Right atrium auricular region (tissue), 2 donors: Measurements from ENCODE around the gene ADD2. TPM values are rescaled to one million over a fixed set of nuclear protein-coding genes. Genes with fewer than 3 reads are reported as not detected.

Experiments
- DNase-seq: peaks from one replicate; pipeline ENCODE4 v3.0.0-alpha.2; 2019; ENCODE audit warnings: low spot score
- H3K27ac ChIP-seq, 2 donors: fragments of 200-600 bp; sonication (generic); 1 replicate in 1 of 2; 2 replicates in 1 of 2; pipeline ENCODE4 v1.5.1; 2016 to 2019
- H3K27me3 ChIP-seq, 2 donors: fragments of 200-600 bp; sonication (generic); one replicate each; pipeline versions ENCODE4 v1.5.1 to v1.6.0; 2017 to 2019
- H3K36me3 ChIP-seq: fragments of 200-600 bp; sonication (generic); one replicate; pipeline ENCODE4 v1.5.1; 2016
- H3K4me1 ChIP-seq, 2 donors: fragments of 200-600 bp; sonication (generic); one replicate each; pipeline versions ENCODE4 v1.5.1 to v1.6.0; 2017 to 2019
- H3K4me3 ChIP-seq, 2 donors: fragments of 200-600 bp; sonication (generic); 1 replicate in 1 of 2; 2 replicates in 1 of 2; pipeline ENCODE4 v1.5.1; 2017 to 2019; ENCODE audit warnings: mild to moderate bottlenecking in 1 of 2, moderate library complexity in 1 of 2
- H3K9me3 ChIP-seq, 2 donors: fragments of 200-600 bp; sonication (generic); one replicate each; pipeline ENCODE4 v1.5.1; 2019
- total RNA-seq, 2 donors: library from RNA; depleted of rRNA; stranded (reverse); fragments of >200 nt; gene quantifications; one replicate each; pipeline ENCODE4 v1.1.0, GENCODE V29; 2016
- TF ChIP-seq, protein P1 (sequence below), 2 donors: fragments of 200-600 bp; sonication (generic); IDR thresholded peaks; one replicate each; pipeline ENCODE4 v1.5.1; 2019; ENCODE audit warnings: antibody characterized with exemption in 2 of 2

ADD2 gene
- total RNA-seq, 2 donors from 2014 or later = 1.1 to 1.4 TPM

DNA sequence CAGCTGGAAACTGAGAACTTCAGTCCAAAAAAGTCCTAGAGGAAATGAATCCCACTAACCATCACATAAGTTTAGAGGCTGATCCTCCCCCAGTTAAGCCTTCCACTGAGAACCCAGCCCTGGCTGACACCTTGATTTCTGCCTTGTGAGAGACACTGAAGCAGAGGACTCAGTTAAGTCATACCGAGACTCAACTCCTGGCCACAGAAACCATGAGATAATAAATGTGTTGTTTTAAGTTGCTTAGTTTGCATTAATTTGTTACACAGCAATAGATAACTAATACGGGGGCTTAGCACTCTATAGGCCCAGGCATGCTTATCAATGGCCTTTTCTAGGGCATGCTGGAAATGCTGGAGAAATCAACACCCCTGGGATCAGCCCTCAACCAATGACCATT, 3.4 kb upstream of the ADD2 start:
- Histone ChIP-seq H3K4me3 (no peak overlapping the region), H3K27me3 (peaks cover 3 to 11% of the 10 kb centered on the region in 2 donors), H3K27ac (no peak overlapping the region), H3K9me3 (no peaks in the 10 kb centered on the region), H3K36me3 (no peaks in the 10 kb centered on the region), H3K4me1 (peaks cover 0 to 13% of the 10 kb centered on the region in 2 donors)
- TF ChIP-seq, protein P1, sequence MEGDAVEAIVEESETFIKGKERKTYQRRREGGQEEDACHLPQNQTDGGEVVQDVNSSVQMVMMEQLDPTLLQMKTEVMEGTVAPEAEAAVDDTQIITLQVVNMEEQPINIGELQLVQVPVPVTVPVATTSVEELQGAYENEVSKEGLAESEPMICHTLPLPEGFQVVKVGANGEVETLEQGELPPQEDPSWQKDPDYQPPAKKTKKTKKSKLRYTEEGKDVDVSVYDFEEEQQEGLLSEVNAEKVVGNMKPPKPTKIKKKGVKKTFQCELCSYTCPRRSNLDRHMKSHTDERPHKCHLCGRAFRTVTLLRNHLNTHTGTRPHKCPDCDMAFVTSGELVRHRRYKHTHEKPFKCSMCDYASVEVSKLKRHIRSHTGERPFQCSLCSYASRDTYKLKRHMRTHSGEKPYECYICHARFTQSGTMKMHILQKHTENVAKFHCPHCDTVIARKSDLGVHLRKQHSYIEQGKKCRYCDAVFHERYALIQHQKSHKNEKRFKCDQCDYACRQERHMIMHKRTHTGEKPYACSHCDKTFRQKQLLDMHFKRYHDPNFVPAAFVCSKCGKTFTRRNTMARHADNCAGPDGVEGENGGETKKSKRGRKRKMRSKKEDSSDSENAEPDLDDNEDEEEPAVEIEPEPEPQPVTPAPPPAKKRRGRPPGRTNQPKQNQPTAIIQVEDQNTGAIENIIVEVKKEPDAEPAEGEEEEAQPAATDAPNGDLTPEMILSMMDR (IDR thresholded peaks at IDR 0.05) = no peak
- DNase-seq = no peak

DNA sequence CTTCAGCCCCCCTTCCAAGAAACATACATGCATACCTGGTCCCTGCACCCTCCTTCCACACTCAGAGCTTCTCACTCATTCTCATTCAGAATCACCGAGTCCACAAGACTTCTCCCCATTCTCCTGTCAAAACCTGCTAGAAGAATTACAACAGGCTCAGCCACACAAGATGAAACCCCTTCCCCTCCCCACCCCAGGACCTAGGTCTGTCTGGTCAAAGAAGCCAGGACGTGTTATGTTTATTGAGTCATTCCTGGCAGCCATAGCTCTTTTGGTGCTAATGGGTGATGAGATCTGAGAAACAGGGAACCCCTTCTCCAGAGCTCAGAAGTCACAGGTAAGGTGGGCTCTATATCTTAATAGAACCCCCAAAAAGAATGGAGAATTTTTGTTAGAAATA, 1.4 kb upstream of the ADD2 start:
- TF ChIP-seq, protein P1 (IDR thresholded peaks at IDR 0.05) = no peak
- peaks cover 3 to 11% of the 10 kb centered on the region in 2 donors for H3K27me3 ChIP-seq

DNA sequence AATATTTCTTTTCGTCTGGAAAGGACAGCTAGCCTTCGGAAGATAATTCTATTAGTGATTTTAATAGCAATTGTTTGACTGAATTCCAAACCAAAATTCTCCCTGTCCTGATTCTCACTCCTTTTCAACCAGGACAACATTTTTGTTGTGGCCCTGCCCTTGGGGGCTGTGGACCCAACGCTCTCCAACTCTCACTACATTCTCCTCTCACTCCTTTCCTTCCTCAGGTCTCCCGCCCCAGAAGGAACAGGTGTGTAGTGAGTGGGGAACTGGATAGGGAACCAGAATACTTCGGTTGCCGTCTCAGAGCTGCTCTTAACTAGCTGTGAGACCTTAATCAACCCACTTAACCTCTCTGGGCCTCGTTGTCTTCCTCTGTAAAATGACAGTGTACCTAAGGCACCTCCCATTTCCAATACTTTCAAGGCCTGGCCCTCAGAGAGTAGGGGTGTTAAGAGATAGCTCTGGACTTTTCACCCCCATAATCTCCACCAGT, 638 bp upstream of the ADD2 start:
- no peak for DNase-seq
- TF ChIP-seq, protein P1 (IDR thresholded peaks at IDR 0.05) = no peak
- Histone ChIP-seq H3K4me1 (peaks cover 0 to 13% of the 10 kb centered on the region in 2 donors), H3K36me3 (no peaks in the 10 kb centered on the region), H3K27me3 (peaks cover 3 to 11% of the 10 kb centered on the region in 2 donors), H3K27ac (no peak overlapping the region), H3K9me3 (no peaks in the 10 kb centered on the region), H3K4me3 (peak overlapping the region in 1 of 2 donors; percentile 55)

More for the DNA sequence above, 1.4 kb upstream of the ADD2 start:
- Histone ChIP-seq H3K4me3 (no peak overlapping the region), H3K9me3 (no peaks in the 10 kb centered on the region), H3K36me3 (no peaks in the 10 kb centered on the region), H3K4me1 (peaks cover 0 to 13% of the 10 kb centered on the region in 2 donors), H3K27ac (no peak overlapping the region)
- no peak for DNase-seq

DNA sequence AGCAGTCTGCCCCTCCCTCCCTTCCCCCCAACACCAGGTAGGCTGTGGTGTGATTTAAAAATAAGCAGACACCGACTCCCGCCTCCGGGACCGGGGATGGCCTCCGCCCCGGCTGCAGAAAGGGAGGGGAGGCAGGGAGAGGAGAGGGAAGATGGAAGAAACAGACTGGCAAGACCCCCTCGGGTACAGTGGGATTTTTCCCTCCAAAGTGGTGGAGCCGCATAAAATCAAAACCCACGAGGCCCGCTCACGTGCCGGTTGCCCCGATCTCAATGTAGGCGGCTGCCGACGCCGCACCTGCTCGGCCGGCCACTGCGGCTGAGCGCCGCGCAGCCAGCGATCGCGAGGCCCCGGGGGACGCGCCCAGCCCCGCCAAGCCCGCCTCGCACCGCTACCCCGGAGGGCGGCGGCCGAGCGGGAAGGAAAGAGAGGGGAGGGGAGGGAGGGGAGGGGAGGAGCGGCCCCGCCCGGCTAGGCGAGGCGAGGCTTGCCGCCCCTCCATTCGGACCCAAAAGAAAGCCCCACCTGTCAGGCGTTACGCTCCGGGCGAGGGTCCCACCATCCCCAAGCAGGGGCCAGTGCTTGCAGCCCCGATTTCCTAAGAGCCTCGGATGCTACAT, 811 bp downstream of the ADD2 start:
- no peak for DNase-seq
- H3K27ac ChIP-seq = no peak overlapping the region
- peaks cover 0 to 13% of the 10 kb centered on the region in 2 donors for H3K4me1 ChIP-seq
- TF ChIP-seq, protein P1 (IDR thresholded peaks at IDR 0.05) = no peak
- peaks cover 3 to 11% of the 10 kb centered on the region in 2 donors for H3K27me3 ChIP-seq
- no peaks in the 10 kb centered on the region for H3K9me3 ChIP-seq
- H3K4me3 ChIP-seq = peak overlapping the region; percentile 24 to 55
- no peaks in the 10 kb centered on the region for H3K36me3 ChIP-seq

DNA sequence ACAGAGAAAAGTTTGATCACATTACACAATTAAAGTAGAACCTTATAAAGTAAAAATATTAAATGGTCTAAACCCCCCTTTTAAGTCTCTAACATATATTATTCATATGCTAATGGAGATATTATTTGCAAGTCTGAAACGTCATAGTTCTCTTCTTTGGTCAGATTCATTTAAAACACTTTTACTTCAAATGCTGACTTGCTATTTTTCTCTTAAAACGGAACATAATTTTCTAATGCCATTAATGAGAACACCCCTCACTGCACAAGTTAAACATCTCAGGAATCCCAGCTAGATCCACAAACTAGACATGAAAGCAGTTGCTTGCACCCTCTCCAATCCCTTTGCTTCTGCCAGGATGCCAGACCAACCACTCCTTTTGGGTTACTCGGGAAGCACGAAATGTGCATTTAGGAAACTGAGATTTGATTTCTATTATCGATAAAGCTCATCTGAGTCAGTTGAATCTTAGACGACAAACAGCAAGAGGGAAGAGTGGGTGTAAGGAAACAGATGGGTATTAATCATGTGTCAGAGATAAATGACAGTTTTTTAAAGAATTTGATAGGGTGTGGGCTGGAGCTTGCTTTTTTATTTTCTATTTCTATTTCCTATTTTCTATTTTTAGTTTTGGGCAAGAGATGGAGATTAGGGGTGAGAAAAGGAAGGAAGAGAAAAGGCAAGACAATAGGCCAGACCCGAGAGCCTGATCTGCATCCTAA, 1.5 kb downstream of the ADD2 start:
- no peaks in the 10 kb centered on the region for H3K9me3 ChIP-seq
- peak overlapping the region; percentile 24 to 55 for H3K4me3 ChIP-seq
- H3K27ac ChIP-seq = no peak overlapping the region
- H3K36me3 ChIP-seq = no peaks in the 10 kb centered on the region
- DNase-seq = no peak
- H3K27me3 ChIP-seq = peaks cover 3 to 11% of the 10 kb centered on the region in 2 donors
- peaks cover 0 to 13% of the 10 kb centered on the region in 2 donors for H3K4me1 ChIP-seq
- TF ChIP-seq, protein P1 (IDR thresholded peaks at IDR 0.05) = no peak
